CD4-positive, alpha-beta T cell treated with Interleukin-6 at 100 ng/mL for 8 hours (primary cell): ENCODE results near the gene BMX.

Source experiments
- DNase-seq: peaks from one replicate; pipeline ENCODE4 v3.0.0-alpha.2; 2020; ENCODE audit warnings: mixed read lengths, low spot score

The BMX gene

GRCh38 chrX:15500497-15500966 lies at the start of gene BMX:
TSS of gene BMX (plus strand) at chrX:15500807. CDS start at chrX:15508354, 7,547 bp downstream.
- DNase-seq: no peak

- DNase-seq: no peak
Measured at GRCh38 chrX:15451913-15452312, 48.7 kb upstream of the BMX start.

- DNase-seq: no peak
Measured at GRCh38 chrX:15464704-15465103, 35.9 kb upstream of the BMX start.

- DNase-seq: no peak
Measured at GRCh38 chrX:15465347-15465746, 35.3 kb upstream of the BMX start.

GRCh38 chrX:15465896-15466651 lies 34.5 kb upstream of the BMX start:
- DNase-seq: no peak

- no peak for DNase-seq
Measured at GRCh38 chrX:15468036-15468435, 32.6 kb upstream of the BMX start.

- no peak for DNase-seq
Measured at GRCh38 chrX:15469613-15470012, 31.0 kb upstream of the BMX start.

- peak; percentile 49 for DNase-seq
Measured at GRCh38 chrX:15471028-15471427, 29.6 kb upstream of the BMX start.

- no peak for DNase-seq
Measured at GRCh38 chrX:15472531-15472930, 28.1 kb upstream of the BMX start.

- no peak for DNase-seq
Measured at GRCh38 chrX:15474028-15474427, 26.6 kb upstream of the BMX start.

GRCh38 chrX:15475021-15475420 lies 25.6 kb upstream of the BMX start:
- no peak for DNase-seq

GRCh38 chrX:15475486-15475885 lies 25.1 kb upstream of the BMX start:
- DNase-seq: no peak

- DNase-seq: no peak
Measured at GRCh38 chrX:15483891-15484290, 16.7 kb upstream of the BMX start.

GRCh38 chrX:15492469-15492868 lies 8.1 kb upstream of the BMX start:
- no peak for DNase-seq

- DNase-seq: peak; percentile 35
Measured at GRCh38 chrX:15493118-15493962, 7.3 kb upstream of the BMX start, which contains the start of gene PIR. TSS of gene PIR (minus strand) at chrX:15493333. CDS start at chrX:15491257, 2,076 bp downstream.

GRCh38 chrX:15495801-15496200 lies 4.8 kb upstream of the BMX start:
- no peak for DNase-seq

GRCh38 chrX:15496824-15497223 lies 3.8 kb upstream of the BMX start:
- no peak for DNase-seq

GRCh38 chrX:15497865-15498264 lies 2.7 kb upstream of the BMX start:
- peak; percentile 27 for DNase-seq

GRCh38 chrX:15498741-15499140 lies 1.9 kb upstream of the BMX start:
- DNase-seq: no peak

GRCh38 chrX:15499976-15500375 lies 631 bp upstream of the BMX start:
- DNase-seq: no peak

GRCh38 chrX:15501506-15501905 lies 899 bp downstream of the BMX start:
- no peak for DNase-seq

GRCh38 chrX:15504661-15505060 lies 4.1 kb downstream of the BMX start:
- DNase-seq: no peak

GRCh38 chrX:15505101-15505500 lies 4.5 kb downstream of the BMX start:
- no peak for DNase-seq
